Hematopoietic multipotent progenitor cell (in vitro differentiated cells): Measurements from ENCODE around the gene FAM83C. TPM values are rescaled to one million over a fixed set of nuclear protein-coding genes. Genes with fewer than 3 reads are reported as not detected.

Experiments
- DNase-seq, 3 donors: peaks; one replicate each; pipeline ENCODE4 v3.0.0-alpha.2; 2011 to 2015; ENCODE audit warnings: low read depth in 2 of 3, low spot score in 2 of 3
- total RNA-seq: library from RNA; depleted of rRNA; stranded (reverse); fragments of >200 nt; gene quantifications from one replicate; pipeline ENCODE4 v1.2.3, GENCODE V29; 2012

FAM83C gene
- total RNA-seq, 1 donor: under 0.01 TPM

DNA sequence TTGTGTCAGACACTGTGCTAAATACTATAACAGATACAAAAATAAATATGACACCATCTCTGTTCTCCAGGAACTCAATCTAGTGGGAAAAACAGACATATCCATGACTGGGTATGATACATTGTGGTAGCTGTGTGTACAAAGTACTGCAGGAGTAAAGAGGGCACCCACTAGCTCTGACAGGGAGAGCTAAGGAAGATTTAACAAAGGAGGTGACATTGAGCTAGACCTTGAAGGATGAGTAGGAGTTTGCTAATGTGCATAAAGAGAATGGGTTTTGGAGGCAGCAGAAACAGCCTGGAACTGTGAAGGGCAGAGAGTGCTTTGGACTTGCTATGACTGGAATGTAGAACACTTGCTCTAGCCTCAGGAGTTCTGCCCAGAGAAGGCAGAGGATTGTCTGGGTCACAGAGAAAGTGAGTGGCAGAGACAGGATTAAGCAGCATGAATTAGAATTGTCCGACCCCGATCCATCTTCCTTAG, 51.4 kb downstream of the FAM83C start:
- no peak for DNase-seq

DNA sequence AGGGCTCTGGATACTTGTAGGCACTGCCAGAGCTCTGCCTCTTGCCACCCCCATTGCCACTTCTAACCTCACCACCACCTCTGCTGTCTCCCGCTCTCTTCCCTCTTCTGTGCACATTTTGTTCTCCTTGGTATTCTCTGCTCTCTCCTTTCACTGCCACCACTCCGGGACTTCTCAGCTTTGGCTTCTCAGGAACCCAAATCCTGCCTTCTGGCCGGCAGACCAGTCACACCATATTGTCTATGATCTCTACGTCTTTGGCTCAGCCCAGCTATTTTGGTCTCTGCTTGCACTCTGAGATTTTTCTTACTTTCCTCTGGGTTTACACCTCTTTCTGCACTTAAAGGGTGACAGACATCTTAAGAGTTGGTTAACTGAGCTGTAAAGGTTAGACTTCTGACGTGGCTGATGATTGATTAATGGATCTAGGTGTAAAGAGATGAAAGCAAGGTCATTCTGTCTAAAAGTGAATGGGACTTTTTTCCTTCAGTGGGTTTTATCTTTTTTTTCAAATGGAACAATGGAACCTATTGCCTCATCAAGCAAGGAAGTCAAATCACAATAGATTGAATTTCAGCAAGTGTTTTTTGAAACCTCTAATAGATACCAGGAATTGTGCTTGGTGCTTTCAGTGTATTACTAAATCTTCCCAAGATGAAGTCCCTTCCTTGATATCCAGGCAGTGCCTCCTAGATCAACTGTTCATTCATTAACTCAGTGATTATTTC, 52.0 kb downstream of the FAM83C start:
- no peak for DNase-seq

DNA sequence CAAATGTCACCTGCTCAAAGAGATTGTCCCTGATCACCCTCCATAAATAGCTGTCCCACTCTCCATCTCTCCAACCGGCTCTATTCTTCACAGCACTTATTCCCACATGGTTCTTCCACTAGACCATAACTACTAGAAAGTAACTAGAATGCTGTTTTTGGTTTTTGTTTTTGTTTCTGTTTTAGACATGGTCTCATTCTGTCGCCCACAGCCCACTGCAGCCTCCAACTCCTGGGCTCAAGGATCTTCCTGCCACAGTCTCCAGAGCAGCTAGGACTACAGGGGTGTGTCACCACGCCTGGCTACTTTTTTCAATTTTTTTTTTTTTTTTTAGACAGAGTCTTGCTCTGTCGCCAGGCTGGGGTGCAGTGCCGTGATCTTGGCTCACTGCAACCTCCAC, 53.5 kb downstream of the FAM83C start:
- no peak for DNase-seq

DNA sequence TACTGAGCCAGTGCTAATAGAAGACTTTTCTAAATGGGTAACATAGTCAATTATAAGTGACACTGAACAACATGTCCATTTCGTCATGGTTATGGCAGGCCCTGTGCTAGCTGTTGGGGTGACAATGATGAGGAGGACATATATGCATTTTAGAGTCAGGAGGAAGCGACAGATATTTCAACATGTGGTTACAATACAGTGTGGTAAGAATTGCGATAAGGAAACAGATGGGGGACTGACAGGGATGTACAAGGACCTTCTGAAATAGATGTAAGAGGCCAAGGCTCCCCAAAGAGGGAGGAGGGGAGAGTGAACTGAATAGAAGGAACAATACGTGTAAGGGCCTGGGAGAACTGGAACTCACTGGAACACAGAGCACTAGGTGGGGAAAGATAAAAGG, 54.1 kb downstream of the FAM83C start:
- peak in 1 of 3 donors; percentile 53 for DNase-seq

DNA sequence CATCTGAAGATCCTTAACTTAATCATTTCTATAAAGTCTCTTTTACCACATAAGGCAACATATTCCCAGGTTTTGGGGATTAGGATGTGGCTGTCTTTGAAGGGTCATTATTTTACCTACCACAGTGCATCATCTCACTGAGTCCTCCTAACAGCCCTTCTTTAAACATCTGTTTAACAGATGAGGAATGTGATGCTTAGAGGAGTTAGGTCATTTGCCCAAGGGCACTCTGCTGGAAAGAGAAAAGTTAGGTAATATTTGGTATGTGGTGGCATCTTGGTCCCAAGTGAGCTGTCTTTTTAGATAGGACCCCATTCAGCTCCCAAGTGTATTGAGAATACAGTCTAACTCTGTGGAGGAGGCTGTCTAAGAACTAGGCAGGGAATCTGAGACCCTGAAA, 54.7 kb downstream of the FAM83C start:
- DNase-seq: no peak

DNA sequence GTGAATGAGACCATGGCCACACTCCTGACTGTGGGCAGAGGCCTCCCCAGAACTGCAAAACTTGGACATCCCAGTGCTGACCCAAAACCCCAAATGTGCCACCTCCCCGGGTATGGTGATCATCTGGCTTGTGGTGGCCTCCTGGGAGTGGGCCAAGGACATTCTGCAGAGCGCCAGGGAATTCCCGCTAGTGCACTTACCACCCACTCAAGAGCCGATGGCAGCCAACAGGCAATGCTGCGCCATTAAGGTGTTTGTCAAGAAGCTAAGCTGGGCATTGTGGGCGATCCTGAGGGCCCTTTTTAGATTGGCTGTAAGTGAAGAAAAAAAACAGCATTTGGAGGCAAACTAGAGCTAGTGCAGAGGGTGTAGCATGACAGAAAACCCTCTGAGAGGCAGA, 56.3 kb downstream of the FAM83C start:
- no peak for DNase-seq

Other genes starting within 250 kb of the FAM83C start
- gene TRPC4AP, start 199.6 kb downstream of the FAM83C start, total RNA-seq: 43.1 TPM
- 66.0 TPM for gene EDEM2, start 145.1 kb downstream of the FAM83C start, total RNA-seq
- gene PROCR, start 120.4 kb downstream of the FAM83C start, total RNA-seq: 5.7 TPM
- under 0.01 TPM for gene MMP24, start 65.7 kb downstream of the FAM83C start, total RNA-seq
- gene MMP24OS, start 14.3 kb downstream of the FAM83C start, total RNA-seq: 20.2 TPM
- gene EIF6, start 7.7 kb downstream of the FAM83C start, total RNA-seq: 233 TPM
- gene UQCC1, start 119.5 kb upstream of the FAM83C start, total RNA-seq: 16.4 TPM
- gene GDF5, start 145.8 kb upstream of the FAM83C start, total RNA-seq: under 0.01 TPM
- 12.4 TPM for gene CEP250, start 163.2 kb upstream of the FAM83C start, total RNA-seq
- not detected for gene C20orf173, start 237.2 kb upstream of the FAM83C start, total RNA-seq
- 650 TPM for gene ERGIC3, start 249.7 kb upstream of the FAM83C start, total RNA-seq